ENCODE measurements around the gene SRC. TPM values are rescaled to one million over a fixed set of nuclear protein-coding genes. Genes with fewer than 3 reads are reported as not detected.

The SRC gene
- polyA plus RNA-seq, 1 of the 3 experiments (the other 2 are of a cell fraction) = 23.8 TPM

DNA sequence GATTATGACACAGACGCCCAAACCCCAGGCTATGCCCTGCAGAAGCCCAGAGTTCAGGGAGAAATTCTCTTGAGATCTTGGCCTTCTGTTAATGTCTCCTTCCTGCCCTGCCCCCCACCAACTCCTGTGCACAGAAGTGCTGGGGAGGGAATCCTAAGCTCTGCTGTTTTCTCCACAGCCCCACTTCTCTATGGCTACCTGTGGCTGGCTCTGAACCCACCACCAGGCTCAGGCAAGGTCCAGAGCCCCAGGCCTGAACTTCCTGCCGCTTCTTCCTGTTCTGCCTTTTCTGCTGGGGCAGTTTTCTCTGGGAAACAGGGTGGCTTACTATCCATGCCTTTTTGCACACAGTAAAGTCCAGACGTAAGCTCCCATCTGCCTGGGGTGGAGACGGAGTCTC, 97.7 kb downstream of the SRC start:
- Histone ChIP-seq H3K79me2 (ENCODE audit: insufficient read depth) (no peaks in the 10 kb centered on the region), H3K36me3 (replicated peaks in 1 of 2; ENCODE audit: control insufficient read depth in 1 of 2, insufficient read depth in 2 of 2, low read length in 1 of 2) (no peaks in the 10 kb centered on the region), H3K27ac (ENCODE audit: low read depth in 2 of 2, low read length in 1 of 2) (no peak overlapping the region), H2AFZ (ENCODE audit: low read depth) (no peak overlapping the region), H3K9me3 (no peaks in the 10 kb centered on the region), H3K9ac (no peak overlapping the region), H3K9me2 (no peaks in the 10 kb centered on the region), H3K4me2 (no peak overlapping the region), H3K4me3 (ENCODE audit: low read depth in 2 of 2, low read length in 1 of 2) (no peak overlapping the region), H3K27me3 (ENCODE audit: insufficient read depth) (0 out of 2 replicates have a peak, but pooled peaks cover 6% of the 10 kb centered on the region), H3F3A (replicated peaks; ENCODE audit: insufficient read depth) (no peaks in the 10 kb centered on the region), H4K20me1 (ENCODE audit: insufficient read depth) (no peaks in the 10 kb centered on the region), H3K4me1 (ENCODE audit: control insufficient read depth in 1 of 2, insufficient read depth in 2 of 2, low read depth in 1 of 2, low read length in 1 of 2) (no peaks in the 10 kb centered on the region)
- WGBS (ENCODE audit: low lambda C conversion rate) = 52% methylated on average over 4 of the region's 4 CpGs
- ChIA-PET POLR2A (no interaction called here), CTCF (interaction anchor here (0.7 kb wide), 1 partner anchor 698 kb away, joined by 3 read pairs; the partner anchor contains the start of gene NDRG3)
- DNase-seq = no peak
- TF ChIP-seq GABPA (IDR thresholded peaks at IDR 0.05; ENCODE audit: low read depth) = no peak
- TF ChIP-seq ELF1 (IDR thresholded peaks at IDR 0.05) = no peak
- no peak for TF ChIP-seq RXRA (IDR thresholded peaks at IDR 0.05; ENCODE audit: borderline replicate concordance, low read depth)
- TF ChIP-seq, protein P1, sequence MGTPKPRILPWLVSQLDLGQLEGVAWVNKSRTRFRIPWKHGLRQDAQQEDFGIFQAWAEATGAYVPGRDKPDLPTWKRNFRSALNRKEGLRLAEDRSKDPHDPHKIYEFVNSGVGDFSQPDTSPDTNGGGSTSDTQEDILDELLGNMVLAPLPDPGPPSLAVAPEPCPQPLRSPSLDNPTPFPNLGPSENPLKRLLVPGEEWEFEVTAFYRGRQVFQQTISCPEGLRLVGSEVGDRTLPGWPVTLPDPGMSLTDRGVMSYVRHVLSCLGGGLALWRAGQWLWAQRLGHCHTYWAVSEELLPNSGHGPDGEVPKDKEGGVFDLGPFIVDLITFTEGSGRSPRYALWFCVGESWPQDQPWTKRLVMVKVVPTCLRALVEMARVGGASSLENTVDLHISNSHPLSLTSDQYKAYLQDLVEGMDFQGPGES (IDR thresholded peaks at IDR 0.05; ENCODE audit: low read depth, low read length) = no peak
- TF ChIP-seq, protein P2, sequence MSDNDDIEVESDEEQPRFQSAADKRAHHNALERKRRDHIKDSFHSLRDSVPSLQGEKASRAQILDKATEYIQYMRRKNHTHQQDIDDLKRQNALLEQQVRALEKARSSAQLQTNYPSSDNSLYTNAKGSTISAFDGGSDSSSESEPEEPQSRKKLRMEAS (IDR thresholded peaks at IDR 0.05; ENCODE audit: low read depth) = no peak
- TF ChIP-seq CHD2 (IDR thresholded peaks at IDR 0.05; ENCODE audit: low read length, partially characterized antibody) = no peak
- TF ChIP-seq GATA2 (CRISPR knock-in tag; IDR thresholded peaks at IDR 0.05) = no peak
- TF ChIP-seq SIN3A (IDR thresholded peaks at IDR 0.05; ENCODE audit: borderline replicate concordance, low read depth, low read length) = no peak
- TF ChIP-seq, protein P3, sequence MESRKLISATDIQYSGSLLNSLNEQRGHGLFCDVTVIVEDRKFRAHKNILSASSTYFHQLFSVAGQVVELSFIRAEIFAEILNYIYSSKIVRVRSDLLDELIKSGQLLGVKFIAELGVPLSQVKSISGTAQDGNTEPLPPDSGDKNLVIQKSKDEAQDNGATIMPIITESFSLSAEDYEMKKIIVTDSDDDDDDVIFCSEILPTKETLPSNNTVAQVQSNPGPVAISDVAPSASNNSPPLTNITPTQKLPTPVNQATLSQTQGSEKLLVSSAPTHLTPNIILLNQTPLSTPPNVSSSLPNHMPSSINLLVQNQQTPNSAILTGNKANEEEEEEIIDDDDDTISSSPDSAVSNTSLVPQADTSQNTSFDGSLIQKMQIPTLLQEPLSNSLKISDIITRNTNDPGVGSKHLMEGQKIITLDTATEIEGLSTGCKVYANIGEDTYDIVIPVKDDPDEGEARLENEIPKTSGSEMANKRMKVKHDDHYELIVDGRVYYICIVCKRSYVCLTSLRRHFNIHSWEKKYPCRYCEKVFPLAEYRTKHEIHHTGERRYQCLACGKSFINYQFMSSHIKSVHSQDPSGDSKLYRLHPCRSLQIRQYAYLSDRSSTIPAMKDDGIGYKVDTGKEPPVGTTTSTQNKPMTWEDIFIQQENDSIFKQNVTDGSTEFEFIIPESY (IDR thresholded peaks at IDR 0.05; ENCODE audit: borderline replicate concordance, low read depth) = no peak
- no peak for TF ChIP-seq TEAD4 (IDR thresholded peaks at IDR 0.05; ENCODE audit: borderline replicate concordance, insufficient read depth)
- TF ChIP-seq TCF12 (IDR thresholded peaks at IDR 0.05) = no peak
- no peak for TF ChIP-seq FOSL2 (IDR thresholded peaks at IDR 0.05; ENCODE audit: borderline replicate concordance, low read depth)
- TF ChIP-seq SMC3 (IDR thresholded peaks at IDR 0.05; ENCODE audit: low read depth, low read length) = no peak
- TF ChIP-seq JUND (IDR thresholded peaks at IDR 0.05) = no peak
- no peak for TF ChIP-seq EP300 (IDR thresholded peaks at IDR 0.05; ENCODE audit: borderline replicate concordance in 1 of 2, low read depth in 1 of 2, low read length in 1 of 2)
- no peak for TF ChIP-seq POLR2AphosphoS5 (IDR thresholded peaks at IDR 0.05; ENCODE audit: low read depth, low read length)

DNA sequence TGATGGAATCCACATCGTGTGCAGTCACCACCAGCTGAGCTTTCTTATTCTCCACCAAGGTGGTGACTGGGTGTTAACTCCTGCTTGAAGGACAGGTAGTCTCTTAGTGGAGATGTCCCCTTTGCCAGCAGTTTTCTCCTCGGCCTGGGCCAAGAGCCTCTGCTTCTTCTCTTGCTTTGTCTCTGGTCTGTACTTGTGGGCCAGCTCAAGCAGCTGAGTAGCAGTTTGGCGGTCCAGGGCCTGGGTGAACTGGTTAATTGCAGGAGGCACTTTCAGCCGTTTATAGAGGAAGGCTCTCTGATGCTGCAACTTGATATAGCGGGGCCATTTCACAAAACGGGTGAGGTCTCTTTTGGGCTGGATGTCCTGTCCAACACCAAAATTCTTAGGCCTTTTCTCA, 99.1 kb downstream of the SRC start:
- Histone ChIP-seq H3K27me3 (ENCODE audit: insufficient read depth) (0 out of 2 replicates have a peak, but pooled peaks cover 6% of the 10 kb centered on the region), H3K79me2 (ENCODE audit: insufficient read depth) (no peaks in the 10 kb centered on the region), H4K20me1 (ENCODE audit: insufficient read depth) (no peaks in the 10 kb centered on the region), H3K27ac (ENCODE audit: low read depth in 2 of 2, low read length in 1 of 2) (no peak overlapping the region), H3K36me3 (replicated peaks in 1 of 2; ENCODE audit: control insufficient read depth in 1 of 2, insufficient read depth in 2 of 2, low read length in 1 of 2) (no peaks in the 10 kb centered on the region), H3K4me3 (ENCODE audit: low read depth in 2 of 2, low read length in 1 of 2) (no peak overlapping the region), H3F3A (replicated peaks; ENCODE audit: insufficient read depth) (no peaks in the 10 kb centered on the region), H3K9me2 (no peaks in the 10 kb centered on the region), H3K4me1 (ENCODE audit: control insufficient read depth in 1 of 2, insufficient read depth in 2 of 2, low read depth in 1 of 2, low read length in 1 of 2) (no peaks in the 10 kb centered on the region), H3K9ac (no peak overlapping the region), H2AFZ (ENCODE audit: low read depth) (no peak overlapping the region), H3K4me2 (no peak overlapping the region), H3K9me3 (no peaks in the 10 kb centered on the region)
- DNase-seq = no peak
- 30% methylated on average over 3 of the region's 6 CpGs for WGBS (ENCODE audit: low lambda C conversion rate)
- ChIA-PET POLR2A (no interaction called here), CTCF (no interaction called here)
- TF ChIP-seq YY1 (IDR thresholded peaks at IDR 0.05; ENCODE audit: low read depth) (no peak), TCF12 (IDR thresholded peaks at IDR 0.05) (no peak), ELF1 (IDR thresholded peaks at IDR 0.05) (no peak), GATA2 (CRISPR knock-in tag; IDR thresholded peaks at IDR 0.05) (no peak), FOSL2 (IDR thresholded peaks at IDR 0.05; ENCODE audit: borderline replicate concordance, low read depth) (no peak), RFX5 (IDR thresholded peaks at IDR 0.05; ENCODE audit: low read length) (no peak)
- TF ChIP-seq, protein P4, sequence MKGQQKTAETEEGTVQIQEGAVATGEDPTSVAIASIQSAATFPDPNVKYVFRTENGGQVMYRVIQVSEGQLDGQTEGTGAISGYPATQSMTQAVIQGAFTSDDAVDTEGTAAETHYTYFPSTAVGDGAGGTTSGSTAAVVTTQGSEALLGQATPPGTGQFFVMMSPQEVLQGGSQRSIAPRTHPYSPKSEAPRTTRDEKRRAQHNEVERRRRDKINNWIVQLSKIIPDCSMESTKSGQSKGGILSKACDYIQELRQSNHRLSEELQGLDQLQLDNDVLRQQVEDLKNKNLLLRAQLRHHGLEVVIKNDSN (IDR thresholded peaks at IDR 0.05; ENCODE audit: borderline replicate concordance, low read depth) = no peak

Measured in SK-N-SH (cell line).